ENCODE results near the gene CCBE1.

- no peak for TF ChIP-seq CTCF (IDR thresholded peaks at IDR 0.05)
- TF ChIP-seq EZH2 (IDR thresholded peaks at IDR 0.05) = no peak
These were observed 7.9 kb upstream of the CCBE1 start for GRCh38 chr18:59705145-59705544.

Measured in neural progenitor cell (in vitro differentiated cells).